HCT116 (cell line): ENCODE measurements around the gene C18orf32. TPM values are rescaled to one million over a fixed set of nuclear protein-coding genes. Genes with fewer than 3 reads are reported as not detected.

Experiments
- ATAC-seq: fragments of 200-7000 bp; cut with Tn5 transposase; 2 replicates; pipeline ENCODE4 v1.9.1; 2020; ENCODE audit warnings: mild to moderate bottlenecking, moderate library complexity
- BruUV-seq: library from RNA; stranded (reverse); fragments of 400-500 nt; replicated peaks from 2 replicates; lab custom pipeline; 2021; lab: Mats Ljungman, UMichigan
- CTCF ChIA-PET: fragments of 300-600 bp; sonication (Branson Sonifier 250); formaldehyde crosslinking; loops from one replicate; lab custom pipeline; 2021; ENCODE audit warnings: antibody characterized with exemption; lab: Charles Lee
- POLR2A ChIA-PET: fragments of 300-600, 350-600 bp; sonication (Branson Sonifier 250); formaldehyde crosslinking; loops from one replicate; lab custom pipeline; 2021; ENCODE audit warnings: antibody characterized with exemption; lab: Charles Lee
- RAD21 ChIA-PET, 2 experiments: fragments of 300-600 bp; sonication (Branson Sonifier 250); formaldehyde crosslinking; loops; one replicate each; lab custom pipeline; 2023; ENCODE audit warnings: low total read pairs in 2 of 2; ENCODE audit not compliant: uncharacterized antibody in 2 of 2, unreplicated experiment in 2 of 2, low non-redundant PET in 1 of 2; lab: Charles Lee
- DNase-seq: peaks from one replicate; pipeline ENCODE4 v3.0.0-alpha.2; 2010; ENCODE audit warnings: low read depth, low spot score
- H2AFZ ChIP-seq: fragments of 200-600 bp; shearing (Covaris generic), sonication (generic); 2 replicates; pipeline ENCODE4 v1.6.1; 2017; ENCODE audit warnings: low read depth, mixed run types, mixed read lengths, antibody characterized with exemption, low read length; ENCODE audit not compliant: poor library complexity, severe bottlenecking
- H3K27ac ChIP-seq: 2 replicates; pipeline ENCODE4 v1.5.1; 2012; ENCODE audit warnings: low read depth, low read length
- H3K27me3 ChIP-seq: fragments of 200-600 bp; sonication (generic); 2 replicates; pipeline ENCODE4 v1.6.1; 2016; ENCODE audit warnings: mixed run types, low read length, mixed read lengths; ENCODE audit not compliant: insufficient read depth
- H3K36me3 ChIP-seq, 2 experiments: fragments of 200-500 bp in 1 of 2; fragments of 200-600 bp in 1 of 2; sonication (Bioruptor generic) in 1 of 2; sonication (generic) in 1 of 2; 2 replicates each; pipeline versions ENCODE4 v1.5.1 to v1.6.1; 2014 to 2016; ENCODE audit warnings: low read length in 2 of 2, inconsistent platforms in 1 of 2, mixed read lengths in 1 of 2, mixed run types in 1 of 2; ENCODE audit not compliant: insufficient read depth in 2 of 2, control insufficient read depth in 1 of 2
- H3K4me1 ChIP-seq, 2 experiments: fragments of 200-600 bp in 1 of 2; sonication (generic) in 1 of 2; 2 replicates each; pipeline versions ENCODE4 v1.5.1 to v1.6.1; 2012 to 2017; ENCODE audit warnings: low read length in 2 of 2, inconsistent platforms in 1 of 2, mild to moderate bottlenecking in 1 of 2, mixed read lengths in 1 of 2, mixed run types in 1 of 2, moderate library complexity in 1 of 2; ENCODE audit not compliant: insufficient read depth in 2 of 2, control insufficient read depth in 1 of 2
- H3K4me2 ChIP-seq: fragments of 200-600 bp; sonication (generic); 2 replicates; pipeline ENCODE4 v1.6.1; 2017; ENCODE audit warnings: mixed run types, low read length, mixed read lengths
- H3K4me3 ChIP-seq, 2 experiments: fragments of 200-600 bp in 1 of 2; sonication (generic) in 1 of 2; replicated peaks in 1 of 2; 2 replicates each; pipeline ENCODE4 v1.5.1; 2011 to 2016; ENCODE audit warnings: low read length in 2 of 2, control low read depth in 1 of 2, low read depth in 1 of 2, mild to moderate bottlenecking in 1 of 2, mixed read lengths in 1 of 2, mixed run types in 1 of 2
- H3K79me2 ChIP-seq: fragments of 200-600 bp; sonication (generic); 2 replicates; pipeline ENCODE4 v1.6.1; 2017; ENCODE audit warnings: mild to moderate bottlenecking, mixed run types, low read length, moderate library complexity, mixed read lengths; ENCODE audit not compliant: insufficient read depth
- H3K9ac ChIP-seq: fragments of 200-600 bp; sonication (generic); 2 replicates; pipeline ENCODE4 v1.6.1; 2016; ENCODE audit warnings: low read length, mixed read lengths
- H3K9me2 ChIP-seq: fragments of 200-600 bp; sonication (generic), shearing (Covaris generic); 2 replicates; pipeline ENCODE4 v1.6.1; 2017; ENCODE audit warnings: mixed run types, mild to moderate bottlenecking, moderate library complexity; ENCODE audit not compliant: insufficient read depth
- H3K9me3 ChIP-seq, 2 experiments: fragments of 200-500 bp in 1 of 2; fragments of 200-600 bp in 1 of 2; sonication (Bioruptor generic) in 1 of 2; sonication (generic) in 1 of 2; 2 replicates each; pipeline ENCODE4 v1.6.1; 2014 to 2017; ENCODE audit warnings: low read length in 2 of 2, mixed read lengths in 2 of 2, inconsistent platforms in 1 of 2, low read depth in 1 of 2, mild to moderate bottlenecking in 1 of 2, mixed run types in 1 of 2, moderate library complexity in 1 of 2; ENCODE audit not compliant: control insufficient read depth in 1 of 2, insufficient read depth in 1 of 2
- H4K20me1 ChIP-seq: fragments of 200-600 bp; sonication (generic), shearing (Covaris generic); 2 replicates; pipeline ENCODE4 v1.6.1; 2017; ENCODE audit warnings: mixed run types, mild to moderate bottlenecking, moderate library complexity; ENCODE audit not compliant: insufficient read depth
- CTCF ChIP-seq, 3 experiments: fragments of 200-600 bp in 1 of 3; sonication (generic) in 1 of 3; IDR thresholded peaks in 2 of 3; conservative IDR thresholded peaks in 1 of 3; 2 replicates each; pipeline ENCODE4 v1.5.1; 2012 to 2017; ENCODE audit warnings: low read depth in 2 of 3, low read length in 2 of 3, antibody characterized with exemption in 1 of 3, borderline replicate concordance in 1 of 3, control low read depth in 1 of 3, mild to moderate bottlenecking in 1 of 3, mixed read lengths in 1 of 3, mixed run types in 1 of 3, moderate library complexity in 1 of 3; ENCODE audit not compliant: insufficient read depth in 1 of 3
- EGR1 ChIP-seq: IDR thresholded peaks from 2 replicates; pipeline ENCODE4 v1.6.1; 2012; ENCODE audit warnings: low read depth
- ELF1 ChIP-seq: IDR thresholded peaks from 2 replicates; pipeline ENCODE4 v1.6.1; 2012; ENCODE audit warnings: low read depth, borderline replicate concordance
- FOSL1 ChIP-seq: IDR thresholded peaks from 2 replicates; pipeline ENCODE4 v1.6.1; 2012; ENCODE audit warnings: low read depth
- POLR2A ChIP-seq: IDR thresholded peaks from 2 replicates; pipeline ENCODE4 v1.7.0; 2011; ENCODE audit warnings: borderline replicate concordance; ENCODE audit not compliant: insufficient read depth, insufficient read length; ENCODE audit errors: extremely low read depth
- POLR2AphosphoS5 ChIP-seq: IDR thresholded peaks from 2 replicates; pipeline ENCODE4 v1.6.1; 2011; ENCODE audit warnings: mild to moderate bottlenecking, low read depth, low read length, moderate library complexity
- SIN3A ChIP-seq: IDR thresholded peaks from 2 replicates; pipeline ENCODE4 v1.6.1; 2012; ENCODE audit warnings: low read depth
- SP1 ChIP-seq: IDR thresholded peaks from 2 replicates; pipeline ENCODE4 v1.6.1; 2012; ENCODE audit warnings: low read depth
- SRF ChIP-seq: IDR thresholded peaks from 2 replicates; pipeline ENCODE4 v1.6.1; 2012; ENCODE audit warnings: low read depth
- TCF7L2 ChIP-seq: IDR thresholded peaks from 2 replicates; pipeline ENCODE4 v1.7.0; 2011; ENCODE audit warnings: borderline replicate concordance, inconsistent platforms; ENCODE audit not compliant: insufficient read depth, insufficient read length; ENCODE audit errors: extremely low read depth
- YY1 ChIP-seq: IDR thresholded peaks from 2 replicates; pipeline ENCODE4 v1.6.1; 2011; ENCODE audit warnings: low read length, low read depth, moderate library complexity, mild to moderate bottlenecking; ENCODE audit not compliant: insufficient replicate concordance; ENCODE audit errors: extremely low read depth
- ZBTB33 ChIP-seq: IDR thresholded peaks from 2 replicates; pipeline ENCODE4 v1.6.1; 2011; ENCODE audit warnings: mild to moderate bottlenecking, low read length, moderate library complexity; ENCODE audit not compliant: insufficient replicate concordance; ENCODE audit errors: extremely low read depth
- ZFX ChIP-seq: fragments of 450-650 bp; IDR thresholded peaks from 2 replicates; pipeline ENCODE4 v1.6.1; 2017
- intact Hi-C: fragments of 100-400 bp; cut with micrococcal nuclease; formaldehyde crosslinking; loops from 2 replicates; pipeline ENCODE4 v1.10.0; 2022
- total RNA-seq: library from RNA; stranded (reverse); gene quantifications from one replicate; pipeline ENCODE4 v1.2.1, GENCODE V29; 2021; ENCODE audit not compliant: unreplicated experiment

The C18orf32 gene
- total RNA-seq, 1 experiment from 2014 or later: 35.0 TPM

- Histone ChIP-seq H3K79me2 (no peaks in the 10 kb centered on the region), H2AFZ (no peak overlapping the region), H3K27ac (no peak overlapping the region), H3K9me3 (no peaks in the 10 kb centered on the region), H3K27me3 (no peaks in the 10 kb centered on the region), H4K20me1 (no peaks in the 10 kb centered on the region), H3K9ac (no peak overlapping the region), H3K36me3 (no peaks in the 10 kb centered on the region), H3K4me1 (peaks cover 3 to 10% of the 10 kb centered on the region in 2 experiments; a peak in 3 of 4 replicates), H3K9me2 (no peaks in the 10 kb centered on the region), H3K4me3 (no peak overlapping the region), H3K4me2 (no peak overlapping the region)
- DNase-seq (no peak), ATAC-seq (no peak)
- BruUV-seq: no TSS peak
- no peak for TF ChIP-seq ELF1
- no peak for TF ChIP-seq TCF7L2
- no peak for TF ChIP-seq CTCF (IDR thresholded peaks at IDR 0.05 in 2 of 3, conservative IDR thresholded peaks at IDR 0.05 in 1 of 3; ENCODE audit: borderline replicate concordance in 1 of 3, insufficient read depth in 1 of 3, low read depth in 2 of 3, low read length in 2 of 3)
- TF ChIP-seq SRF: no peak
- no peak for TF ChIP-seq POLR2A
- no peak for TF ChIP-seq YY1
- TF ChIP-seq POLR2AphosphoS5: no peak
- no peak for TF ChIP-seq EGR1
- intact Hi-C loops: no loop called here
- ChIA-PET RAD21 (no interaction called here), POLR2A (no interaction called here), CTCF (no interaction called here)
Measured at GRCh38 chr18:49472459-49472858, 14.6 kb downstream of the C18orf32 start.

GRCh38 chr18:49471532-49471931, 15.5 kb downstream of the C18orf32 start:
- Histone ChIP-seq H3K27me3 (no peaks in the 10 kb centered on the region), H2AFZ (no peak overlapping the region), H3K4me3 (no peak overlapping the region), H3K9ac (no peak overlapping the region), H4K20me1 (no peaks in the 10 kb centered on the region), H3K9me3 (no peaks in the 10 kb centered on the region), H3K4me1 (peaks cover 0 to under 1% of the 10 kb centered on the region in 2 experiments; a peak in 1 of 4 replicates), H3K4me2 (no peak overlapping the region), H3K9me2 (no peaks in the 10 kb centered on the region), H3K27ac (no peak overlapping the region), H3K79me2 (no peaks in the 10 kb centered on the region), H3K36me3 (no peaks in the 10 kb centered on the region)
- BruUV-seq: no TSS peak
- ChIA-PET POLR2A (interaction anchor here (0.9 kb wide), 1 partner anchor 12 kb away, joined by 3 read pairs; no protein-coding TSS in a partner anchor), RAD21 (no interaction called here), CTCF (no interaction called here)
- DNase-seq (no peak), ATAC-seq (no peak)
- intact Hi-C loops: no loop called here
- no peak for TF ChIP-seq ZFX
- TF ChIP-seq CTCF (IDR thresholded peaks at IDR 0.05 in 2 of 3, conservative IDR thresholded peaks at IDR 0.05 in 1 of 3; ENCODE audit: borderline replicate concordance in 1 of 3, insufficient read depth in 1 of 3, low read depth in 2 of 3, low read length in 2 of 3): no peak
- no peak for TF ChIP-seq FOSL1
- TF ChIP-seq ZBTB33: no peak
- no peak for TF ChIP-seq SP1
- TF ChIP-seq SIN3A: no peak
